Omental fat pad (tissue), 4 donors: ENCODE measurements around the gene SUN1. TPM values are rescaled to one million over a fixed set of nuclear protein-coding genes. Genes with fewer than 3 reads are reported as not detected.

Experiments used
- ATAC-seq: fragments of 150-250 bp; one replicate; pipeline ENCODE4 v1.9.1; 2016; ENCODE audit warnings: mild to moderate bottlenecking, moderate library complexity; ENCODE audit not compliant: low FRiP score
- DNase-seq: peaks from one replicate; pipeline ENCODE4 v3.0.0-alpha.2; 2019; ENCODE audit warnings: low spot score
- CTCF ChIP-seq, 3 donors: fragments of 450-650 bp; IDR thresholded peaks; one replicate each; pipeline ENCODE4 v1.5.1; 2016 to 2017; ENCODE audit warnings: antibody characterized with exemption in 3 of 3, mild to moderate bottlenecking in 3 of 3, moderate library complexity in 2 of 3
- total RNA-seq, 4 donors: library from RNA; depleted of rRNA; stranded (reverse); fragments of >200 nt; gene quantifications; one replicate each; pipeline ENCODE4 v1.1.0, GENCODE V29; 2016

Gene SUN1
- total RNA-seq, result 100 to 1,000 TPM; 124 to 245 (median 174) TPM

GRCh38 chr7:832167-832967, at the start of gene SUN1:
SUN1 (plus strand) TSS chr7:832476; CDS start chr7:832525, 49 bp downstream.
- no peak for TF ChIP-seq CTCF (IDR thresholded peaks at IDR 0.05)
- peak; percentile 64 for ATAC-seq
- DNase-seq, result no peak

GRCh38 chr7:782718-783449, 49.4 kb upstream of the SUN1 start:
- DNase-seq, result no peak
- TF ChIP-seq CTCF (IDR thresholded peaks at IDR 0.05), result no peak
- no peak for ATAC-seq

- no peak for DNase-seq
- TF ChIP-seq CTCF (IDR thresholded peaks at IDR 0.05), result no peak
- ATAC-seq, result no peak
Observed at GRCh38 chr7:783556-784490, 48.5 kb upstream of the SUN1 start.

GRCh38 chr7:784971-785370, 47.3 kb upstream of the SUN1 start:
- no peak for TF ChIP-seq CTCF (IDR thresholded peaks at IDR 0.05)
- ATAC-seq (no peak), DNase-seq (no peak)

- DNase-seq, result no peak
- no peak for ATAC-seq
- TF ChIP-seq CTCF (IDR thresholded peaks at IDR 0.05), result no peak
Observed at GRCh38 chr7:785416-785815, 46.9 kb upstream of the SUN1 start.

GRCh38 chr7:786472-787255, 45.6 kb upstream of the SUN1 start:
- peak; percentile 75 for ATAC-seq
- peak; percentile 62 for DNase-seq
- TF ChIP-seq CTCF (IDR thresholded peaks at IDR 0.05), result peak in 2 of 3 donors; percentile 9 to 80
